Prostate gland (tissue), 2 donors: ENCODE data around the gene XPO4. TPM values are rescaled to one million over a fixed set of nuclear protein-coding genes. Genes with fewer than 3 reads are reported as not detected.
"Not testable (repeated sequence)": the region's sequence is repeated elsewhere in the genome, so short reads cannot be mapped to it uniquely, and the experiment has no call there.

ENCODE experiments used
- DNase-seq: peaks from one replicate; pipeline ENCODE4 v3.0.0-alpha.2; 2019; ENCODE audit warnings: low spot score
- H3K27ac ChIP-seq, 2 donors: fragments of 200-600 bp; sonication (generic); 2 replicates each; pipeline ENCODE4 v1.5.1; 2017 to 2019
- H3K27me3 ChIP-seq: fragments of 200-600 bp; sonication (generic); replicated peaks from 2 replicates; pipeline ENCODE4 v1.5.1; 2019; ENCODE audit not compliant: insufficient read depth
- H3K36me3 ChIP-seq, 2 donors: fragments of 200-600 bp; sonication (generic); 1 replicate in 1 of 2; 2 replicates in 1 of 2; pipeline versions ENCODE4 v1.5.1 to v1.8.1; 2017 to 2019
- H3K4me1 ChIP-seq: fragments of 200-600 bp; sonication (generic); replicated peaks from 2 replicates; pipeline ENCODE4 v1.5.1; 2019
- H3K4me3 ChIP-seq, 2 donors: fragments of 200-600 bp; sonication (generic); 2 replicates each; pipeline ENCODE4 v1.5.1; 2017 to 2019
- H3K9me3 ChIP-seq: fragments of 200-600 bp; sonication (generic); 2 replicates; pipeline ENCODE4 v1.5.1; 2017
- POLR2A ChIP-seq: fragments of 450-650 bp; IDR thresholded peaks from one replicate; pipeline ENCODE4 v1.6.1; 2016; ENCODE audit warnings: antibody characterized with exemption, mild to moderate bottlenecking
- POLR2AphosphoS5 ChIP-seq: sonication (generic); formaldehyde crosslinking; IDR thresholded peaks from one replicate; pipeline ENCODE4 v1.6.1; 2017; ENCODE audit warnings: antibody characterized with exemption
- WGBS: methylation state at CpG from one replicate; pipeline ENCODE4 v1.1.5; 2018; 5-methylcytosine and 5-hydroxymethylcytosine counted together
- intact Hi-C: fragments of 100-400 bp; cut with DNase I; formaldehyde crosslinking; loops from one replicate; pipeline ENCODE4 v1.14.2; 2022
- total RNA-seq, 2 donors: library from RNA; depleted of rRNA; stranded (reverse); fragments of >200 nt; gene quantifications; one replicate each; pipeline ENCODE4 v1.1.0, GENCODE V29; 2016
- TF ChIP-seq, protein P1 (sequence below), 4 experiments: fragments of 200-600 bp in 2 of 4; fragments of 450-650 bp in 2 of 4; sonication (generic) in 2 of 4; IDR thresholded peaks; 1 replicate in 3 of 4; 2 replicates in 1 of 4; pipeline ENCODE4 v1.5.1; 2016 to 2019; ENCODE audit warnings: antibody characterized with exemption in 4 of 4, mild to moderate bottlenecking in 2 of 4, moderate library complexity in 2 of 4

The XPO4 gene
- total RNA-seq, 2 donors from 2014 or later = 13.3 to 21.0 TPM

DNA sequence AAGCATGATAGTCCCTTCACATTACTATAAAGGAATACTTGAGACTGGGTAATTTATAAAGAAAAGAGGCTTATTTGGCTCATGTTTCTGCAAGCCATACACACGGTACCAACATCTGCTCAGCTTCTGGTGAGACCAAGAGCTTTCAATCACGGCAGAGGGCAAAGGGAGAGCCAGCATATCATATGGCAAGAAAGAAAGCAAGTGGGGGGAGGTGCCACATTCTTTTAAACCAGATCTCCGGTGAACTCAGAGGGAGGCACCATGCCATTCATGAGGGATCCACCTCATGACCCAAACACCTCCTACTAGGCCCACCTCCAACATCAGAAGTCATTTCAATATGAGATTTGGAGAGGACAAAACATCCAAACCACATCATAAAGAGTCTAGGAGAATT lies 20.3 kb downstream of the XPO4 start:
- Histone ChIP-seq H3K27me3 (no peaks in the 10 kb centered on the region), H3K4me1 (no peaks in the 10 kb centered on the region), H3K4me3 (no peak overlapping the region), H3K9me3 (no peaks in the 10 kb centered on the region), H3K27ac (no peak overlapping the region), H3K36me3 (no peaks in the 10 kb centered on the region)
- no peak for DNase-seq
- no peak for TF ChIP-seq POLR2A
- TF ChIP-seq POLR2AphosphoS5 = no peak
- TF ChIP-seq, protein P1, sequence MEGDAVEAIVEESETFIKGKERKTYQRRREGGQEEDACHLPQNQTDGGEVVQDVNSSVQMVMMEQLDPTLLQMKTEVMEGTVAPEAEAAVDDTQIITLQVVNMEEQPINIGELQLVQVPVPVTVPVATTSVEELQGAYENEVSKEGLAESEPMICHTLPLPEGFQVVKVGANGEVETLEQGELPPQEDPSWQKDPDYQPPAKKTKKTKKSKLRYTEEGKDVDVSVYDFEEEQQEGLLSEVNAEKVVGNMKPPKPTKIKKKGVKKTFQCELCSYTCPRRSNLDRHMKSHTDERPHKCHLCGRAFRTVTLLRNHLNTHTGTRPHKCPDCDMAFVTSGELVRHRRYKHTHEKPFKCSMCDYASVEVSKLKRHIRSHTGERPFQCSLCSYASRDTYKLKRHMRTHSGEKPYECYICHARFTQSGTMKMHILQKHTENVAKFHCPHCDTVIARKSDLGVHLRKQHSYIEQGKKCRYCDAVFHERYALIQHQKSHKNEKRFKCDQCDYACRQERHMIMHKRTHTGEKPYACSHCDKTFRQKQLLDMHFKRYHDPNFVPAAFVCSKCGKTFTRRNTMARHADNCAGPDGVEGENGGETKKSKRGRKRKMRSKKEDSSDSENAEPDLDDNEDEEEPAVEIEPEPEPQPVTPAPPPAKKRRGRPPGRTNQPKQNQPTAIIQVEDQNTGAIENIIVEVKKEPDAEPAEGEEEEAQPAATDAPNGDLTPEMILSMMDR (IDR thresholded peaks at IDR 0.05) = no peak
- 60% methylated on average over 3 of the region's 3 CpGs for WGBS
- intact Hi-C loops = no loop called here

DNA sequence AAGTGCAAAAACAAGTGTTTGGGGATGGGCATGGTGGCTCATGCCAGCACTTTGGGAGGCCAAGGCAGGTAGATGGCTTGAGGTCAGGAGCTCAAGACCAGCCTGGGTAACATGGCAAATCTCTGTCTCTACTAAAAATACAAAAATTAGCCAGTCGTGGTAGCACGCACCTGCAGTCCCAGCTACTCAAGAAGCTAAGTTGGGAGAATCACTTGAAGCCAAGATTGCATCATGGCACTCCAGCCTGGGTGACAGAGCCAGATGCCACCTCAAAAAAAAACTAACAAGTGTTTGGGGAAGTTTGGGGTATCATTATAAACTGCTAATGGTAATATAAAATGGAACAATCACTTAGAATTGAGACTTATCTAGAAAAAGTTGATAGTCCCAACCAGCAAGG lies 24.6 kb downstream of the XPO4 start:
- no peak for DNase-seq
- H3K27me3 ChIP-seq = no peaks in the 10 kb centered on the region
- intact Hi-C loops = no loop called here
- no peaks in the 10 kb centered on the region for H3K9me3 ChIP-seq
- no peak overlapping the region for H3K4me3 ChIP-seq
- no peak overlapping the region for H3K27ac ChIP-seq
- no peaks in the 10 kb centered on the region for H3K4me1 ChIP-seq
- TF ChIP-seq POLR2AphosphoS5 = no peak
- no peak for TF ChIP-seq POLR2A
- TF ChIP-seq, protein P1 (IDR thresholded peaks at IDR 0.05) = no peak
- no peaks in the 10 kb centered on the region for H3K36me3 ChIP-seq
- 100% methylated on average over 2 of the region's 2 CpGs for WGBS

DNA sequence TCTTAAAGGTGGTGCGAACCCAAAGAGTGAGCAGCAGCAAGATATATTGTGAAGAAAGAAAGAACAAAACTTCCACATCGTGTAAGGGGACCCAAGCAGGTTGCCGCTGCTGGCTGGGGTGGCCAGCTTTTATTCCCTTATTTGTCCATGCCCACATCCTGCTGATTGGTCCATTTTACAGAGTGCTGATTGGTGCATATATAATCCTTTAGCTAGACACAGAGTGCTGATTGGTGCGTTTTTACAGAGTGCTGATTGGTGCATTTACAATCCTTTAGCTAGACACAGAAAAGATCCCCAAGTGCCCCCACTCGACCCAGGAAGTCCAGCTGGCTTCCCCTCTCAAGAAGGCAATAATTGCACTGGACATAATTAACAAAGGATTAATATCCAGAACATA lies 25.7 kb downstream of the XPO4 start:
- intact Hi-C loops, H3K4me3 ChIP-seq, H3K27ac ChIP-seq, H3K36me3 ChIP-seq, H3K27me3 ChIP-seq, H3K4me1 ChIP-seq, DNase-seq, H3K9me3 ChIP-seq: not testable (repeated sequence)
- WGBS = 93% methylated on average over 5 of the region's 5 CpGs

DNA sequence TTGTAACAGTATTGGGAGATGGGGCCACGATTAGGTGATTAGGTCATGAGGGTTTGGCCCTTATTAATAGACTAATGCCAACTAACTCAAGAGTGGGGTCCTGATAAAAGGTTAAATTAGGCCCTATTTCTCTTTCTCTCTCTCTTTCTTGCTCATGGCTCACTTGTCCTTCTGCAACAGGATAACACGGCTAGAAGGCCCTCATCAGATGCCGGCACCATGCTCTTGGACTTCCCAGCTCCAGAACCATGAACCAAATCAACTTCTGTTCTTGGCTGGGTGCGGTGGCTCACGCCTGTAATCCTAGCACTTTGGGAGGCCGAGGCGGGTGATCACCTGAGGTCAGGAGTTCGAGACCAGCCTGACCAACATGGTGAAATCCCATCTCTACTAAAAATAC lies 28.1 kb downstream of the XPO4 start:
- H3K27me3 ChIP-seq, DNase-seq, H3K4me1 ChIP-seq, H3K36me3 ChIP-seq, H3K27ac ChIP-seq, H3K9me3 ChIP-seq, intact Hi-C loops, H3K4me3 ChIP-seq: not testable (repeated sequence)
- 98% methylated on average over 8 of the region's 8 CpGs for WGBS

DNA sequence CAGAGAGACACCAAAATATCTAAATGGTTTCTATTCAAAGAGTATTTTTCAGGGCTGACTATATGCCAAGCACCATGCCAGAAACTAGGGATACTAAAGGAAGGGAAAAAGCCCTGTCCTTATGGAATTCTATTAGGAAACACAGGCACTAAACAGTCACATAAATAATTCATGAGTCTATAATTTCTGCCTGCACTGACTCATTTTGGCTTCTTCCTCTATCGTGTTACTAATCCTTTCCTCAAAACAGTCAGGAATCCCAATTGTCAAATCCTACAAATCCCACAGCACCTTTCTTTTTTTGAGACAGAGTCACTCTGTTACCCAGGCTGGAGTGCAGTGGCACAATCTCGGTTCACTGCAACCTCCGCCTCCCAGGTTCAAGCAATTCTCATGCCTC lies 29.2 kb downstream of the XPO4 start:
- H3K27ac ChIP-seq = no peak overlapping the region
- TF ChIP-seq, protein P1 (IDR thresholded peaks at IDR 0.05) = no peak
- TF ChIP-seq POLR2A (no peak), POLR2AphosphoS5 (no peak)
- intact Hi-C loops = no loop called here
- no peaks in the 10 kb centered on the region for H3K27me3 ChIP-seq
- H3K4me3 ChIP-seq = no peak overlapping the region
- no peaks in the 10 kb centered on the region for H3K36me3 ChIP-seq
- WGBS = 67% methylated on average over 3 of the region's 3 CpGs
- no peaks in the 10 kb centered on the region for H3K4me1 ChIP-seq
- no peaks in the 10 kb centered on the region for H3K9me3 ChIP-seq
- DNase-seq = no peak

DNA sequence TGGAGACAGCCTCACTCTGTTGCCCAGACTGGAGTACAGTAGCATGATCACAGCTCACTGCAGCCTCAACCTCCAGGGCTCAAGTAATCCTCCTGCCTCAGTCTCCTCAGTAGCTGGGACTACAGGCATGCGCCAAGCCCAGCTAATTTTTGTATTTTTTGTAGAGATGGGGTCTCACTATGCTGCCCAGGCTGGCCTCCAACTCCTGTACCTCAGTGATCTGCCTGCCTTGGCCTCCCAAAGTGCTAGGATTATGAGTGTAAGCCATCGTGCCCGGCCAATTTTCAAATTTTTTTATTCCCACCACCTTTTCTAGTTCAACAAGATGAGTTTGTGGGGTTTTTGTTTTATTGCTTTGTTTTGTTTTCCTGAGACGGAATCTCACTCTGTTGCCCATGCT lies 31.7 kb downstream of the XPO4 start:
- Histone ChIP-seq H3K27ac (no peak overlapping the region), H3K36me3 (no peaks in the 10 kb centered on the region), H3K4me3 (no peak overlapping the region), H3K27me3 (no peaks in the 10 kb centered on the region), H3K4me1 (no peaks in the 10 kb centered on the region), H3K9me3 (no peaks in the 10 kb centered on the region)
- no peak for DNase-seq
- WGBS = 90% methylated on average over 4 of the region's 4 CpGs
- intact Hi-C loops = no loop called here
- TF ChIP-seq POLR2A (no peak), POLR2AphosphoS5 (no peak)
- TF ChIP-seq, protein P1 (IDR thresholded peaks at IDR 0.05) = no peak
